Panc1 (cell line): ENCODE results near the gene PPP1R18. TPM values are rescaled to one million over a fixed set of nuclear protein-coding genes. Genes with fewer than 3 reads are reported as not detected.
A peak's percentile ranks its signal among the peaks of the same experiment; 100 is the strongest.

Experiments used
- ATAC-seq: fragments of 200-7000 bp; cut with Tn5 transposase; 2 replicates; pipeline ENCODE4 v1.9.1; 2020; ENCODE audit warnings: mild to moderate bottlenecking, moderate library complexity
- BruUV-seq: library from RNA; stranded (reverse); fragments of 400-500 nt; replicated peaks from 2 replicates; lab custom pipeline; 2021; lab: Mats Ljungman, UMichigan
- CTCF ChIA-PET: fragments of 300-600 bp; sonication (Branson Sonifier 250); formaldehyde crosslinking; loops from one replicate; lab custom pipeline; 2022; ENCODE audit warnings: antibody characterized with exemption; lab: Charles Lee
- POLR2A ChIA-PET: fragments of 300-600 bp; sonication (Branson Sonifier 250); formaldehyde crosslinking; loops from one replicate; lab custom pipeline; 2022; ENCODE audit warnings: antibody characterized with exemption; lab: Charles Lee
- DNase-seq: peaks from one replicate; pipeline ENCODE4 v3.0.0-alpha.2; 2010; ENCODE audit warnings: low read depth, low spot score
- H3K27ac ChIP-seq: 2 replicates; pipeline ENCODE4 v1.5.1; 2011; ENCODE audit warnings: mild to moderate bottlenecking, low read length, inconsistent platforms
- H3K27me3 ChIP-seq: fragments of 200-500 bp; sonication (Bioruptor generic); 2 replicates; pipeline ENCODE4 v1.6.0; 2014; ENCODE audit warnings: low read length, inconsistent platforms; ENCODE audit not compliant: control insufficient read depth, insufficient read depth
- H3K36me3 ChIP-seq: fragments of 200-500 bp; sonication (Bioruptor generic); 2 replicates; pipeline ENCODE4 v1.5.1; 2014; ENCODE audit warnings: inconsistent platforms, mild to moderate bottlenecking, low read length, moderate library complexity; ENCODE audit not compliant: control insufficient read depth, insufficient read depth
- H3K4me1 ChIP-seq: 2 replicates; pipeline ENCODE4 v1.5.1; 2011; ENCODE audit warnings: inconsistent platforms, mild to moderate bottlenecking, low read length, moderate library complexity; ENCODE audit not compliant: control insufficient read depth, insufficient read depth
- H3K4me3 ChIP-seq, 2 experiments: 2 replicates each; pipeline ENCODE4 v1.5.1; 2011 to 2012; ENCODE audit warnings: low read depth in 2 of 2, low read length in 2 of 2, mild to moderate bottlenecking in 2 of 2, inconsistent platforms in 1 of 2, moderate library complexity in 1 of 2
- H3K9me3 ChIP-seq: fragments of 200-500 bp; sonication (Bioruptor generic); 2 replicates; pipeline ENCODE4 v1.5.1; 2014; ENCODE audit warnings: low read depth, mild to moderate bottlenecking, inconsistent platforms, low read length, moderate library complexity; ENCODE audit not compliant: control insufficient read depth, insufficient read depth
- CTCF ChIP-seq: fragments of 450-650 bp; IDR thresholded peaks from 2 replicates; pipeline ENCODE4 v1.5.1; 2017; ENCODE audit warnings: mild to moderate bottlenecking
- POLR2AphosphoS5 ChIP-seq: IDR thresholded peaks from 2 replicates; pipeline ENCODE4 v1.6.1; 2012; ENCODE audit warnings: mild to moderate bottlenecking, low read depth, low read length, moderate library complexity
- REST ChIP-seq, 2 experiments: IDR thresholded peaks; 2 replicates each; pipeline ENCODE4 v1.6.1; 2011 to 2012; ENCODE audit warnings: low read depth in 2 of 2, control low read depth in 1 of 2, low read length in 1 of 2, mild to moderate bottlenecking in 1 of 2, moderate library complexity in 1 of 2; ENCODE audit not compliant: insufficient read depth in 1 of 2
- SIN3A ChIP-seq: IDR thresholded peaks from 2 replicates; pipeline ENCODE4 v1.6.1; 2012; ENCODE audit warnings: low read depth, mild to moderate bottlenecking, low read length, moderate library complexity, borderline replicate concordance; ENCODE audit not compliant: insufficient read depth
- TCF7L2 ChIP-seq: IDR thresholded peaks from 2 replicates; pipeline ENCODE4 v1.6.1; 2011; ENCODE audit warnings: mild to moderate bottlenecking, low read depth, low read length, inconsistent platforms
- in situ Hi-C: cut with HindIII; loops from 2 replicates; pipeline ENCODE4 v1.10.0; 2016; ENCODE audit warnings: low sequenced_read_pairs, low pct_unique_long_range_greater_than_20kb
- intact Hi-C: fragments of 100-400 bp; cut with micrococcal nuclease; formaldehyde crosslinking; loops from one replicate; pipeline ENCODE4 v1.10.0; 2022; ENCODE audit not compliant: unreplicated experiment
- total RNA-seq: library from RNA; stranded (reverse); gene quantifications from one replicate; pipeline ENCODE4 v1.2.1, GENCODE V29; 2021; ENCODE audit not compliant: unreplicated experiment

PPP1R18 gene
- total RNA-seq, 1 experiment from 2014 or later = 55.3 TPM

GRCh38 chr6:30646450-30647241 lies 39.8 kb downstream of the PPP1R18 start, which contains the start of gene C6orf136:
C6orf136 (plus strand) TSS chr6:30647133; CDS start chr6:30647232, 99 bp downstream.
- BruUV-seq = TSS peak; percentile 70

GRCh38 chr6:30645989-30646388 lies 40.5 kb downstream of the PPP1R18 start:
- intact Hi-C loops (no loop called here), in situ Hi-C loops (no loop called here)
- Histone ChIP-seq H3K9me3 (no peaks in the 10 kb centered on the region), H3K27me3 (no peaks in the 10 kb centered on the region), H3K27ac (peak overlapping the region; percentile 87), H3K4me3 (no peak overlapping the region), H3K4me1 (peaks cover 17% of the 10 kb centered on the region), H3K36me3 (no peaks in the 10 kb centered on the region; the same call in 1 of the 2 replicates)
- CTCF ChIA-PET = interaction anchor here (1.1 kb wide), 1 partner anchor 441 kb away, joined by 3 read pairs; no protein-coding TSS in a partner anchor
- TF ChIP-seq POLR2AphosphoS5 (no peak), REST (IDR thresholded peaks at IDR 0.05; ENCODE audit: insufficient read depth in 1 of 2, low read depth in 2 of 2, low read length in 1 of 2) (no peak)
- ATAC-seq (no peak), DNase-seq (no peak)
- BruUV-seq = no TSS peak
- POLR2A ChIA-PET = interaction anchor here (0.6 kb wide), 1 partner anchor 23 kb away, joined by 15 read pairs; no protein-coding TSS in a partner anchor

More at GRCh38 chr6:30646450-30647241, 39.8 kb downstream of the PPP1R18 start, which contains the start of gene C6orf136:
- TF ChIP-seq TCF7L2 = no peak
- TF ChIP-seq POLR2AphosphoS5 = no peak
- ChIA-PET POLR2A (interaction anchor here (0.7 kb wide), 1 partner anchor 12 kb away, joined by 4 read pairs; no protein-coding TSS in a partner anchor), CTCF (interaction anchor here (0.6 to 1.1 kb wide), 2 partner anchors 441 to 1622 kb away, joined by 3 read pairs; no protein-coding TSS in a partner anchor)
- DNase-seq (peak; percentile 54), ATAC-seq (peak; percentile 89)
- Histone ChIP-seq H3K27ac (peak within 1 kb of the TSS; percentile 93), H3K27me3 (no peaks in the 10 kb centered on the region), H3K36me3 (no peaks in the 10 kb centered on the region; the same call in 1 of the 2 replicates), H3K9me3 (no peaks in the 10 kb centered on the region), H3K4me1 (peaks cover 17% of the 10 kb centered on the region), H3K4me3 (peak within 1 kb of the TSS; percentile 83 to 93)
- intact Hi-C loops (no loop called here), in situ Hi-C loops (no loop called here)

GRCh38 chr6:30644769-30645168 lies 41.7 kb downstream of the PPP1R18 start:
- TF ChIP-seq POLR2AphosphoS5 (no peak), REST (IDR thresholded peaks at IDR 0.05; ENCODE audit: insufficient read depth in 1 of 2, low read depth in 2 of 2, low read length in 1 of 2) (no peak), TCF7L2 (no peak), SIN3A (no peak), CTCF (no peak)
- no peak overlapping the region for H3K27ac ChIP-seq
- POLR2A ChIA-PET = no interaction called here
- DNase-seq = no peak
- CTCF ChIA-PET = no interaction called here
- peaks cover 17% of the 10 kb centered on the region for H3K4me1 ChIP-seq
- no TSS peak for BruUV-seq
- H3K27me3 ChIP-seq = no peaks in the 10 kb centered on the region
- no peaks in the 10 kb centered on the region; the same call in 1 of the 2 replicates for H3K36me3 ChIP-seq
- intact Hi-C loops = no loop called here
- H3K4me3 ChIP-seq = no peak overlapping the region
- ATAC-seq = no peak
- in situ Hi-C loops = no loop called here
- H3K9me3 ChIP-seq = no peaks in the 10 kb centered on the region
